GM21515 (cell line): ENCODE measurements around the gene NR1D1.

Experiments
- ATAC-seq: cut with Tn5 transposase; IDR thresholded peaks from one replicate; pipeline ENCODE4 v1.9.1; 2021; ENCODE audit not compliant: unreplicated experiment

The NR1D1 gene

DNA sequence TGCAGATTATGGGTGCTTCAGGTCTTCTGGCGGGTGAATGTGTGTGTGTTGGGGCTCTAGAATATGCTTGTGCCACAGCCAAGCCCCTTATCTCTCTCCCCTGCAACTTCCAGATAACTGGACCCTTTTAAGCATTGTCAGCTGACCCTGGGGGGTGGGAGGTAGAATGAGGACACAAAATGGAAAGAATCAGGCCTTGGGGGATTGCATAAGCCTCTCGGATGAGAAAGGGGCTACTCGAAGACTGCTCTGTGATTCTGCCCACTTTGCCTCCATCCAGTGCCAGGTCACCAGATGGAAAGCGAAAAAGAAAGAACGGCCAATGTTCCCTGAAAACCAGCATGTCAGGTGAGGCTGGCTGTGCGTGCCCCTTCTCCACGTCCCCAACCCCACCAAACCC, 23.8 kb downstream of the NR1D1 start:
- no peak for ATAC-seq

- ATAC-seq: no peak
These were observed 24.4 kb downstream of the NR1D1 start for GRCh38 chr17:40075942-40076498.

DNA sequence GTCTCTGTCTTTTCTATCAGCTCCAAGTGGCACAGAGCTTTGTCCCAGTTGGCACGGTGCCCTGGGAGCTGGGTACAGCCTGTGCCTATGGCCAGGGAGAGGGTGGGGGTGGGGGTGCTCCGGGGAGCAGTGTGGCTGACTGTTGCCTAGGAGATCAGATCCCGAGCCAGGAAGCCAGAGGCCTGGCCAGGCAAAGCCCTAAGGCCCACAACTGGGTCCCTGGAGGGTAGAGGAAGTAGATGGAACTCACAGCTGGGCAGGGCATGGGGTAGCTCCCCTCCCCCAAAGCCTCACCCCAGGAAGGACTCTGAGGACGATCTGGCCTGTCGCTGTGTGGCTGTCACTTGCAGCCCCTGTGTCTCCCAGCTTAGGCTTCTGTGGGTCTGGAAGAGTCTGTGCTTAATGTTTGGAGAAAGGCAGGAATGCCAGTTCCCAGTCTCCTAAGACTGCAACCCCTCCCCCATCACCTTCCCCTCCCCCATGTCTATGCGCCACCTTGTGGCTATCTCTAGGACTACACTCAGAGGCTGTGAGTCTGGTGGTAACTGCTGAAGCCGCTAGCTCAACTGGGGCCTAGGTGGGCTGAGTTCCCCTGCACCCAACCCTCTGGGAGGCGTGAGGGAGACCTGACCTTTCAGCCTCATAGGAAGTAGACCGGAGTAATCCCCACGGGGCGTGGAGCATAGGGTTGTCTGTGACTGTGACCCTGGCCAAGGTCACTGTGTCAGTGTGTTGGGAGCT, 25.0 kb downstream of the NR1D1 start:
- ATAC-seq: no peak

GRCh38 chr17:40074871-40075200, 25.6 kb downstream of the NR1D1 start:
- no peak for ATAC-seq

- ATAC-seq: no peak
These were observed 26.2 kb downstream of the NR1D1 start for GRCh38 chr17:40074175-40074512.

DNA sequence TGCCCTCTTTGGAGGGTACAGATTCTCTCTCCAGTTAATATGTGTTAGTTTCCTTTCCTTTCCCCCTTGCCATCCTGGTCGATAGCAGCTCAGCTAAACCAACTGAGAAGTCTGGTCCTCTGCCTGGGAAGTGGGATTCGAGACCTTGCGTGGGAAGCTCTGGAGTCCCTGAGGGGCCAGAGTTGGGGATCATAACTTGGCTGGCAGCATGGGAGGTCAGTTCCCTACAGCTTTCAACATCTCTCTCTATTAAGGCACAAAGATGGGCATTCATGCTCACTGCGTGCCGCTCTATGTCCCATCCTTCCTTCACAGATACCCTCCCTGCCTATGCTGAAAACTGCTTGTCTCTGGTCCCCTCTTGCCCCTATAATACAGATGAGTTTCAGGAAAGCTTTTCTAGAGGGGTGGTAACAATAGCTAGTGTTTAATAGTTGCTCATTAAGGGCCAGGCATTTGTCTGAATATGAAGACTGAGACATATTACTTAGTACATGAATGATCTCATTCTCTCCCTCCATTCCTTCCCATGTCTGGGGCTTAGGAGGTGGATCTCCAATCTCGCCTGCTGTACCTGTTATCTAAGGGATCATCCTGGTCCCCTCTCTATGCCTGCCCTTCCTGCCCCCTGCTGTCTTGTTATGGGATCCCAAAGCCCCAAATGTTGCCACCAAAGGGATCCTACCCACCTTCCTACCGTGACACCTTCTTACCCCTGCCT, 26.8 kb downstream of the NR1D1 start:
- no peak for ATAC-seq

DNA sequence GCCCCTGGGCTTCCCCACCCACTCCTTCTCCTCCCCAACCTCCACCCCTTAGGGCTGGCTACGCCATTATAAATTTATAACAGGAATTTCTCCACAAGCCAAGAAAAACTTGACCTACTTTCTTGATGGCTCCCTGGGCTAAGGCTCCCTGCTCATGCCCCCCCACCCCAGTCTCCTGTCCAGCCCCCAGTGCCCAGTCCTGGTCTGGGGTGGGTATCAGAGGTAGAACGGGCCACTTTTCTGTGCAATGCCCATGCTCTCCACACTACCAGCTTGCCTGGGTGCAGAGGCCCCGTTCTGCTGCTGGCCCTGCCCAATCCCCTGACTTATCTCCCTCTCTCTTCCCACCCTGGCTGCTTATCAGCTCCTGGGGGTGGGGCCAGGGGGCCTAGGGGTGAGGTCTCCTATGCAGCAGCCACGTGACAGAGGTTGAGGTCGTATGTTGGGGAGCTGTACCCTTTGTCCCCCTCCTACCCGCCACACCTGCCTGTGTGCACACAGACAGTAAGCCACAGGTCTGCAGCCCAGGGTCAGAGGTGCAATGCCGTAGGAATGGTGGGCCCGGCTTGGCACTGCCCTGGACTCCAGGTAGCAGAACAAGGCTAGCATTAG, 27.5 kb downstream of the NR1D1 start:
- no peak for ATAC-seq

DNA sequence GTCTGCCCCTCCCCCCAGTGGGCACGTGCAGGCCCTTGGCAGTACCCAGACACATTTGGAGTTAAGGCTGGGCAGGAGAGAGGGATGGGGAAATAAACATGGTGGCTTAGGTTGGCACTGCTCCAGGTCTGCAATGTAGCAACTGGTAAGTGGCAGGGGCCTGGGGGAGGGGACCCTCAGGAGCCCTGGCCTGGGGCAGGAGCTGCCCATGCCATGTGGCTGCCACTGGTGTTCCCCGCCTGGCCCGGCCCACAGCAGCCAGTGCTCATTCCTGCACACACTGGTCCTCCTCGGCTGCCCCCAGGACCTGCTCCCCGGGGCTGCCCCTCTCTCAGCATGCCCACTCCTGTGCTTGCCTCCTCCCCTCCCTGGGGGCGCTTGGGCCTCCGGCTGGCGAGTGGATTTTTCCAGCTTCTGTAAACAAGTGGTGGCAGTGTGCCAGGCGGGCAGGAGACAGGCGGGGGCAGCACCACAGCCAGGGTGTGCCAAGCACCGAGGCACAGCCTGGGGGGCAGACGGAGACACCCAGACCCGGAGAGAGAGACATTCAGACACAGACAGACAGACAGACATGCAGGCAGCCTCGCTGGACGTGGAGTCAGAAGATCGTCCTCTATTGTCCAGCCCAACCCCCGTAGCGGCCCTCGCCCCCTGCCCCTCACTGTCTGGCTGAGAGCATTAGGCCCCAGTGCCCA, 28.2 kb downstream of the NR1D1 start:
- ATAC-seq: no peak

DNA sequence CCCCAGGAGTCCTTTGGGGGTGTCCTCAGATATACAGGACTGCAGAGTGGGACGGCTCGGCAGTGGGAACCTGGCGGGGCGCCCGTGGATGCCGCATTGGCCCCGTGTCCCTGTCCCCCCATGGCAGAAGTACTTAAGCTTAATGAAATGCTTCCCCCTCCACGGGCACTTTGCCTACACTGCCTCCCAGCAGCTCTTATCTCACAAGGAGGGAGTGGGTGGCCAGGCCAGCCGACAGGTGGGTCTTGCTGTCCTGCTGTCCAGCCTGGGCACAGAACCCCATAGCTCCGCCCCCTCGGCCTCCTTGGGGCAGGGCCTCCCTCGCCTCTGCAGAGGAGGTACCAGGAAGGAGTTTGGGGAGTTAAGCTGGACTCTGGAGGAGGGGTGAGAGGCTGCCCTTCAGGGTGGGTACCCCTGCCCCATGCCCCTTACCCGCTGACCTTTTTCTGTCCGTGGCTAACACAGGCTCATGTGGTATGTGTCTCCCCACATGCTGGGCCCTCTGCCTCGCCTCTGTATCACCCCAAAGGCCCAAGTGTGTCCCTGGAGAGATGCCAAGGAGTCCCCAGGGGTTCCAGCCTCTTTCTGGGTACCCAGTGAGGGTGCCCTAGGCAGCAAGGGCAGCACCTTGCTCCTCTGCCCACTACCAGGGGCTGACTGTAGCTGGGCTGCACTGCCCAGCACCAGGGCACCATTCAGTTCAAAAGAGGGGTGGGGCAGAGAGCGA, 28.9 kb downstream of the NR1D1 start:
- ATAC-seq: no peak

DNA sequence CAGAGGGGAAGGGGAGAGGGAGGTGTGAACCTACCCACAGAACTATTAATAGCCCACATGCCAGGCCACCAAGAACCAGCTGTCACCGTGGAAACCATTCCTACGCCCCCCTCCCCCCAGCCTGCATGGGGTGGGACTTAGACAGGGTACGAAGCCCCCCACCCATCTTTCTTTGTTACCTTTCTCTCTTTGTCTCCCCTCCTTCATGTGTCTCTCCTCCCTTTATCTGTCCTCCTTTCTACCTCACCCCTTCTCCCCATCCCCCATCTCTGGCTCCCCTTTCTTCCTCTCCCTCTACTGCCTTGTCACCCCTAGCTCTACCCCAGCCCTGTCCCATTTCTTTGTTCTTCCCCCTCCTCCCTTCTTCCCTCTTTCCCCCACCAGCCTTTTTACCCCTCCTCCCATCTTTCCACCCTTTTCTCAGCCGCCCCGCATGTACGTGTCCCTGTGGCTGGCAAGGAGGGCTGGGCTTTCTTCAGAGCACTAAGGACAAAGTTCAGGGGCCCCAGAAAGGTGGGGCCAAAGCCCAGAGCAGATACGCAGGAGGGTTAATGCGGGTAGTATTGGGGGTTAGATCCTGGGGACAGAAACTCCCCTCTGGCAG, 29.6 kb downstream of the NR1D1 start:
- no peak for ATAC-seq

GRCh38 chr17:40069751-40070708, 30.4 kb downstream of the NR1D1 start:
- no peak for ATAC-seq

- ATAC-seq: no peak
These were observed 31.3 kb downstream of the NR1D1 start for GRCh38 chr17:40068917-40069750.

- no peak for ATAC-seq
These were observed 31.8 kb downstream of the NR1D1 start for GRCh38 chr17:40068584-40068916.

DNA sequence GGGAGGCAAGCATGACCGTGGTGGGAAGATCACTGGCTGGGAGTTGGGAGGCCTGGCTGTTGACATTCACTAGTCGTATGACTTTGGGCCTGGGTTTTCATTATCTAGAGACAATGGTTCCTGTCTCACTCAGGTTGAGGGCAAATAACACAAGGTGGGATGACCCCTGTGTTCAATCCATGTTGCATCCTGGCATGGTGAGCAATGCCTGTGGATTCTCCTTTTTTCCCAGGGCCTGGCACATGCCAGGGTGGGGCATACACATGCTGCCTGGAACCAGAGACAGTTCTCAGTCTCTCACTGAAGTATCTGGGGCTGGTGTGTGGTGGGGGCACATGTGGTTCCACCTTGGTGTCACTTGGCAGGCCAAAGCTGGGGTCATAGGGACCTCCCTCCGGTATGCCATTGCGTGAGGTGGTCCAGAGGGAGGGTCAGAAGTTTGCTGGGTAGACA, 32.2 kb downstream of the NR1D1 start:
- ATAC-seq: no peak

DNA sequence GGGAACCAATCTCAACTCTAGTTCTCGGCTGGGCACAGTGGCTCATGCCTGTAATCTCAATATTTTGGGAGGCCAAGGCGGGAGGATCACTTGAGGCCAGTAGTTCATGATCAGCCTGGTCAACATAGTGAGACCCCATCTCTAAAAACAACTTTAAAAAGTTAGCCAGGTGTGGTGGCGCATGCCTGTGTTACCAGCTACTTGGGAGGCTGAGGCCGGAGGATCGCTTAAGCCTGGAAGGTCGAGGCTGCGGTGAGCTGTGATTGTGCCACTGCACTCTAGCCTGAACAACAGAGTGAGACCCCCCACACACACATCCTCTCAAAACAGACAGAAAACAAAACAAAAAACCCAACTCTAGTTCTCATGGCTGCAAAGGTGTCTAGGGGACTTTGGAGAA, 32.7 kb downstream of the NR1D1 start:
- no peak for ATAC-seq

- no peak for ATAC-seq
These were observed 34.4 kb downstream of the NR1D1 start for GRCh38 chr17:40065769-40066510.

- ATAC-seq: no peak
These were observed 35.2 kb downstream of the NR1D1 start for GRCh38 chr17:40064971-40065768.
